SU-DHL-6 (cell line): ENCODE results near the gene MIER2.
"Not testable (repeated sequence)": the region's sequence is repeated elsewhere in the genome, so short reads cannot be mapped to it uniquely, and the experiment has no call there.

Source experiments
- EZH2phosphoT487 ChIP-seq: fragments of 200-600 bp; sonication (generic), shearing (Covaris generic); conservative IDR thresholded peaks from 2 replicates; pipeline ENCODE4 v1.6.1; 2018; ENCODE audit warnings: mild to moderate bottlenecking, antibody characterized with exemption, low read length, moderate library complexity, mixed read lengths
- TF ChIP-seq, protein P1 (sequence below): fragments of 200-600 bp; sonication (generic); IDR thresholded peaks from one replicate; pipeline ENCODE4 v1.5.1; 2017; ENCODE audit warnings: antibody characterized with exemption, mild to moderate bottlenecking, low read length, moderate library complexity; ENCODE audit not compliant: insufficient read depth, poor library complexity, severe bottlenecking

DNA sequence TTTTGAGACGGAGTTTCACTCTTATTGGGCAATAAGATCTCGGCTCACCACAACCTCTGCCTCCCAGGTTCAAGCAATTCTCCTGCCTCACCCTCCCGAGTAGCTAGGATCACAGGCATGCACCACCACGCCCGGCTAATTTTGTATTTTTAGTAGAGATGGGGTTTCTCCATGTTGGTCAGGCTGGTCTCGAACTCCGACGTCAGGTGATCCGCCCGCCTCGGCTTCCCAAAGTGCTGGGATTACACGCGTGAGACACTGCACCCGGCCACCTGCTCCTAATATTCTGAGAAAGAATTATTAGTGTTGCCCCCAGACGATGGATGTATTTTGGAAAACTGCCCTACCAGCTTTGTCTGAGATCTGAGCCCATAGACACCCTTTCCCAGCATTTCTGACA is 10.9 kb upstream of the MIER2 start:
- TF ChIP-seq, protein P1, sequence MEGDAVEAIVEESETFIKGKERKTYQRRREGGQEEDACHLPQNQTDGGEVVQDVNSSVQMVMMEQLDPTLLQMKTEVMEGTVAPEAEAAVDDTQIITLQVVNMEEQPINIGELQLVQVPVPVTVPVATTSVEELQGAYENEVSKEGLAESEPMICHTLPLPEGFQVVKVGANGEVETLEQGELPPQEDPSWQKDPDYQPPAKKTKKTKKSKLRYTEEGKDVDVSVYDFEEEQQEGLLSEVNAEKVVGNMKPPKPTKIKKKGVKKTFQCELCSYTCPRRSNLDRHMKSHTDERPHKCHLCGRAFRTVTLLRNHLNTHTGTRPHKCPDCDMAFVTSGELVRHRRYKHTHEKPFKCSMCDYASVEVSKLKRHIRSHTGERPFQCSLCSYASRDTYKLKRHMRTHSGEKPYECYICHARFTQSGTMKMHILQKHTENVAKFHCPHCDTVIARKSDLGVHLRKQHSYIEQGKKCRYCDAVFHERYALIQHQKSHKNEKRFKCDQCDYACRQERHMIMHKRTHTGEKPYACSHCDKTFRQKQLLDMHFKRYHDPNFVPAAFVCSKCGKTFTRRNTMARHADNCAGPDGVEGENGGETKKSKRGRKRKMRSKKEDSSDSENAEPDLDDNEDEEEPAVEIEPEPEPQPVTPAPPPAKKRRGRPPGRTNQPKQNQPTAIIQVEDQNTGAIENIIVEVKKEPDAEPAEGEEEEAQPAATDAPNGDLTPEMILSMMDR: not testable (repeated sequence)
- not testable (repeated sequence) for TF ChIP-seq EZH2phosphoT487
